SU-DHL-6 (cell line): ENCODE measurements around the gene SNX11.

ENCODE experiments used
- H2AFZ ChIP-seq: fragments of 200-600 bp; sonication (generic); 2 replicates; pipeline ENCODE4 v1.6.1; 2014; ENCODE audit warnings: low read depth, mild to moderate bottlenecking, moderate library complexity, mixed read lengths, antibody characterized with exemption, low read length; ENCODE audit not compliant: severe bottlenecking
- H3F3A ChIP-seq: fragments of 200-600 bp; shearing (Covaris generic); 2 replicates; pipeline ENCODE4 v1.6.0; 2016; ENCODE audit warnings: antibody characterized with exemption, mild to moderate bottlenecking; ENCODE audit not compliant: insufficient read depth
- H3K27ac ChIP-seq: fragments of 200-600 bp; sonication (generic); 2 replicates; pipeline ENCODE4 v1.5.1; 2016; ENCODE audit warnings: low read depth, mild to moderate bottlenecking, low read length, moderate library complexity, mixed read lengths
- H3K27me3 ChIP-seq: fragments of 200-600 bp; sonication (generic), shearing (Covaris generic); 2 replicates; pipeline ENCODE4 v1.6.0; 2014; ENCODE audit warnings: mild to moderate bottlenecking, low read length
- H3K36me3 ChIP-seq: fragments of 200-600 bp; sonication (generic); 2 replicates; pipeline ENCODE4 v1.6.1; 2014; ENCODE audit warnings: mild to moderate bottlenecking, low read length, mixed read lengths
- H3K4me2 ChIP-seq: fragments of 300-600, 200-600 bp; shearing (Covaris generic), sonication (generic); 2 replicates; pipeline ENCODE4 v1.6.0; 2014; ENCODE audit warnings: low read length, low read depth, mild to moderate bottlenecking; ENCODE audit not compliant: poor library complexity, severe bottlenecking
- H3K4me3 ChIP-seq: fragments of 200-600 bp; sonication (generic); 2 replicates; pipeline ENCODE4 v1.5.1; 2014; ENCODE audit warnings: antibody characterized with exemption, low read length, mild to moderate bottlenecking, mixed read lengths; ENCODE audit not compliant: insufficient read depth, poor library complexity, severe bottlenecking
- H3K79me2 ChIP-seq: fragments of 200-600 bp; sonication (generic); 2 replicates; pipeline ENCODE4 v1.6.1; 2014; ENCODE audit warnings: mild to moderate bottlenecking, low read length, moderate library complexity; ENCODE audit not compliant: insufficient read depth
- H3K9ac ChIP-seq: fragments of 200-600 bp; sonication (generic); 2 replicates; pipeline ENCODE4 v1.7.0; 2014; ENCODE audit warnings: mild to moderate bottlenecking, low read length
- H3K9me2 ChIP-seq: fragments of 200-600 bp; sonication (generic); replicated peaks from 2 replicates; pipeline ENCODE4 v1.6.1; 2014; ENCODE audit warnings: low read length; ENCODE audit not compliant: insufficient read depth
- H3K9me3 ChIP-seq: fragments of 200-600 bp; sonication (generic); 2 replicates; pipeline ENCODE4 v1.6.1; 2014; ENCODE audit warnings: low read length, mixed read lengths; ENCODE audit not compliant: insufficient read depth
- H4K20me1 ChIP-seq: fragments of 200-600 bp; sonication (generic); 2 replicates; pipeline ENCODE4 v1.6.1; 2014; ENCODE audit warnings: low read depth, mild to moderate bottlenecking, antibody characterized with exemption, low read length, moderate library complexity, mixed read lengths
- CTCF ChIP-seq: fragments of 200-600 bp; sonication (generic); IDR thresholded peaks from one replicate; pipeline ENCODE4 v1.5.1; 2017; ENCODE audit warnings: antibody characterized with exemption, mild to moderate bottlenecking, low read length, moderate library complexity; ENCODE audit not compliant: insufficient read depth, poor library complexity, severe bottlenecking
- EZH2phosphoT487 ChIP-seq: fragments of 200-600 bp; sonication (generic), shearing (Covaris generic); conservative IDR thresholded peaks from 2 replicates; pipeline ENCODE4 v1.6.1; 2018; ENCODE audit warnings: mild to moderate bottlenecking, antibody characterized with exemption, low read length, moderate library complexity, mixed read lengths

SNX11 gene

GRCh38 chr17:48155889-48156611, 48.5 kb downstream of the SNX11 start:
- Histone ChIP-seq H3K4me3 (no peak overlapping the region), H4K20me1 (no peaks in the 10 kb centered on the region), H3F3A (no peaks in the 10 kb centered on the region), H3K27me3 (no peaks in the 10 kb centered on the region), H3K36me3 (no peaks in the 10 kb centered on the region), H3K9me3 (no peaks in the 10 kb centered on the region), H3K9ac (no peak overlapping the region), H2AFZ (no peak overlapping the region), H3K79me2 (no peaks in the 10 kb centered on the region), H3K9me2 (no peaks in the 10 kb centered on the region), H3K4me2 (no peak overlapping the region), H3K27ac (no peak overlapping the region)
- TF ChIP-seq CTCF (no peak), EZH2phosphoT487 (no peak)

- no peaks in the 10 kb centered on the region for H3K9me3 ChIP-seq
- no peak overlapping the region for H3K4me2 ChIP-seq
- no peaks in the 10 kb centered on the region for H3K9me2 ChIP-seq
- no peaks in the 10 kb centered on the region for H3K27me3 ChIP-seq
- no peaks in the 10 kb centered on the region for H3K79me2 ChIP-seq
- H4K20me1 ChIP-seq = no peaks in the 10 kb centered on the region
- no peaks in the 10 kb centered on the region for H3F3A ChIP-seq
- TF ChIP-seq CTCF (no peak), EZH2phosphoT487 (no peak)
- no peak overlapping the region for H3K4me3 ChIP-seq
- no peak overlapping the region for H3K9ac ChIP-seq
- no peak overlapping the region for H2AFZ ChIP-seq
- no peak overlapping the region for H3K27ac ChIP-seq
- H3K36me3 ChIP-seq = no peaks in the 10 kb centered on the region
Measured at GRCh38 chr17:48159232-48159631, 51.7 kb downstream of the SNX11 start.

- no peak overlapping the region for H3K4me2 ChIP-seq
- H3K79me2 ChIP-seq = no peaks in the 10 kb centered on the region
- no peak for TF ChIP-seq CTCF
- no peak for TF ChIP-seq EZH2phosphoT487
- H3K9me2 ChIP-seq = no peaks in the 10 kb centered on the region
- H2AFZ ChIP-seq = no peak overlapping the region
- no peak overlapping the region for H3K4me3 ChIP-seq
- no peak overlapping the region for H3K9ac ChIP-seq
- no peaks in the 10 kb centered on the region for H3F3A ChIP-seq
- H3K27me3 ChIP-seq = no peaks in the 10 kb centered on the region
- no peaks in the 10 kb centered on the region for H3K36me3 ChIP-seq
- no peak overlapping the region for H3K27ac ChIP-seq
- no peaks in the 10 kb centered on the region for H4K20me1 ChIP-seq
- no peaks in the 10 kb centered on the region for H3K9me3 ChIP-seq
Measured at GRCh38 chr17:48160177-48161081, 52.9 kb downstream of the SNX11 start.
